ENCODE data around the gene LTC4S.

- TF ChIP-seq CTCF (IDR thresholded peaks at IDR 0.05; ENCODE audit: borderline replicate concordance, extremely low read depth, low read length, poor library complexity, severe bottlenecking) = no peak
- no peak for TF ChIP-seq EZH2 (IDR thresholded peaks at IDR 0.05; ENCODE audit: borderline replicate concordance, low read depth, low read length, severe bottlenecking)
Measured at GRCh38 chr5:179840766-179841165, 47.0 kb downstream of the LTC4S start.
